Measurements from ENCODE around the gene COBL.

The COBL gene

DNA sequence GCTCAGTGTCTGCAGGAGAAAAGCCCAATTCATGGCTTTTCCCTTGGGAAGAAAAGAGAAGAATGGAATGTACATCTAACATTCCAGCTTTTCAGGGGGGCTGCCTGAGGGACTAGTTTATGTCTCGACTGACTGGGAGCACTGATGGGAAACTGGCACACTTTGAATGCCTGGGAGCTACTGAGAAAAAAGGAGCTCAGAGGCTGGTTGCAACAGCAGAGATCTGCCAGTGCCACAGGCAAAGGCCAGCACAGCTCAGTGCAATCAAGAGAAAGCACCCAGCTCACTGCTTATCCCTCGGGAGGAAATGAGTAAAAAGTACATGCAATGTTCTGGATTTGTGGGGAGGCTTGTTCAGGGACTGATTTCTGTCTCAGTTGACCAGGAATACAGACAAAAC, 226.2 kb downstream of the COBL start:
- no peak for TF ChIP-seq TAF1 (IDR thresholded peaks at IDR 0.05; ENCODE audit: borderline replicate concordance, insufficient read depth, low read length)
- TF ChIP-seq FOXP2 (optimal IDR thresholded peaks at IDR 0.05; ENCODE audit: borderline replicate concordance, extremely low read depth, extremely low read length, insufficient read depth), result no peak
- TF ChIP-seq POLR2AphosphoS5 (IDR thresholded peaks at IDR 0.05; ENCODE audit: low read depth, low read length), result no peak
- no peak for TF ChIP-seq SIN3A (IDR thresholded peaks at IDR 0.05; ENCODE audit: borderline replicate concordance, insufficient read depth, low read length)
- no peak for TF ChIP-seq REST (IDR thresholded peaks at IDR 0.05; ENCODE audit: insufficient read depth in 1 of 2, low read depth in 2 of 2, low read length in 2 of 2)

- TF ChIP-seq REST (IDR thresholded peaks at IDR 0.05; ENCODE audit: insufficient read depth in 1 of 2, low read depth in 2 of 2, low read length in 2 of 2), result no peak
Measured at GRCh38 chr7:51085034-51085692, 231.4 kb downstream of the COBL start.

- TF ChIP-seq TAF1 (IDR thresholded peaks at IDR 0.05; ENCODE audit: borderline replicate concordance, insufficient read depth, low read length) (no peak), SIN3A (IDR thresholded peaks at IDR 0.05; ENCODE audit: borderline replicate concordance, insufficient read depth, low read length) (no peak), POLR2AphosphoS5 (IDR thresholded peaks at IDR 0.05; ENCODE audit: low read depth, low read length) (no peak), REST (IDR thresholded peaks at IDR 0.05; ENCODE audit: insufficient read depth in 1 of 2, low read depth in 2 of 2, low read length in 2 of 2) (no peak), FOXP2 (optimal IDR thresholded peaks at IDR 0.05; ENCODE audit: borderline replicate concordance, extremely low read depth, extremely low read length, insufficient read depth) (no peak)
Measured at GRCh38 chr7:51084121-51084520, 232.5 kb downstream of the COBL start.

- TF ChIP-seq POLR2AphosphoS5 (IDR thresholded peaks at IDR 0.05; ENCODE audit: low read depth, low read length), result no peak
- TF ChIP-seq TAF1 (IDR thresholded peaks at IDR 0.05; ENCODE audit: borderline replicate concordance, insufficient read depth, low read length), result no peak
- TF ChIP-seq FOXP2 (optimal IDR thresholded peaks at IDR 0.05; ENCODE audit: borderline replicate concordance, extremely low read depth, extremely low read length, insufficient read depth), result no peak
- TF ChIP-seq SIN3A (IDR thresholded peaks at IDR 0.05; ENCODE audit: borderline replicate concordance, insufficient read depth, low read length), result no peak
- no peak for TF ChIP-seq REST (IDR thresholded peaks at IDR 0.05; ENCODE audit: insufficient read depth in 1 of 2, low read depth in 2 of 2, low read length in 2 of 2)
Measured at GRCh38 chr7:51082940-51083533, 233.6 kb downstream of the COBL start.

Data from PFSK-1 (cell line).